HCT116 (cell line): Measurements from ENCODE around the gene MINAR1. TPM values are rescaled to one million over a fixed set of nuclear protein-coding genes. Genes with fewer than 3 reads are reported as not detected.

ENCODE experiments used
- ATAC-seq: fragments of 200-7000 bp; cut with Tn5 transposase; 2 replicates; pipeline ENCODE4 v1.9.1; 2020; ENCODE audit warnings: mild to moderate bottlenecking, moderate library complexity
- BruUV-seq: library from RNA; stranded (reverse); fragments of 400-500 nt; replicated peaks from 2 replicates; lab custom pipeline; 2021; lab: Mats Ljungman, UMichigan
- CTCF ChIA-PET: fragments of 300-600 bp; sonication (Branson Sonifier 250); formaldehyde crosslinking; loops from one replicate; lab custom pipeline; 2021; ENCODE audit warnings: antibody characterized with exemption; lab: Charles Lee
- POLR2A ChIA-PET: fragments of 300-600, 350-600 bp; sonication (Branson Sonifier 250); formaldehyde crosslinking; loops from one replicate; lab custom pipeline; 2021; ENCODE audit warnings: antibody characterized with exemption; lab: Charles Lee
- RAD21 ChIA-PET, 2 experiments: fragments of 300-600 bp; sonication (Branson Sonifier 250); formaldehyde crosslinking; loops; one replicate each; lab custom pipeline; 2023; ENCODE audit warnings: low total read pairs in 2 of 2; ENCODE audit not compliant: uncharacterized antibody in 2 of 2, unreplicated experiment in 2 of 2, low non-redundant PET in 1 of 2; lab: Charles Lee
- DNase-seq: peaks from one replicate; pipeline ENCODE4 v3.0.0-alpha.2; 2010; ENCODE audit warnings: low read depth, low spot score
- H2AFZ ChIP-seq: fragments of 200-600 bp; shearing (Covaris generic), sonication (generic); 2 replicates; pipeline ENCODE4 v1.6.1; 2017; ENCODE audit warnings: low read depth, mixed run types, mixed read lengths, antibody characterized with exemption, low read length; ENCODE audit not compliant: poor library complexity, severe bottlenecking
- H3K27ac ChIP-seq: 2 replicates; pipeline ENCODE4 v1.5.1; 2012; ENCODE audit warnings: low read depth, low read length
- H3K27me3 ChIP-seq: fragments of 200-600 bp; sonication (generic); 2 replicates; pipeline ENCODE4 v1.6.1; 2016; ENCODE audit warnings: mixed run types, low read length, mixed read lengths; ENCODE audit not compliant: insufficient read depth
- H3K36me3 ChIP-seq, 2 experiments: fragments of 200-500 bp in 1 of 2; fragments of 200-600 bp in 1 of 2; sonication (Bioruptor generic) in 1 of 2; sonication (generic) in 1 of 2; 2 replicates each; pipeline versions ENCODE4 v1.5.1 to v1.6.1; 2014 to 2016; ENCODE audit warnings: low read length in 2 of 2, inconsistent platforms in 1 of 2, mixed read lengths in 1 of 2, mixed run types in 1 of 2; ENCODE audit not compliant: insufficient read depth in 2 of 2, control insufficient read depth in 1 of 2
- H3K4me1 ChIP-seq, 2 experiments: fragments of 200-600 bp in 1 of 2; sonication (generic) in 1 of 2; 2 replicates each; pipeline versions ENCODE4 v1.5.1 to v1.6.1; 2012 to 2017; ENCODE audit warnings: low read length in 2 of 2, inconsistent platforms in 1 of 2, mild to moderate bottlenecking in 1 of 2, mixed read lengths in 1 of 2, mixed run types in 1 of 2, moderate library complexity in 1 of 2; ENCODE audit not compliant: insufficient read depth in 2 of 2, control insufficient read depth in 1 of 2
- H3K4me2 ChIP-seq: fragments of 200-600 bp; sonication (generic); 2 replicates; pipeline ENCODE4 v1.6.1; 2017; ENCODE audit warnings: mixed run types, low read length, mixed read lengths
- H3K4me3 ChIP-seq, 2 experiments: fragments of 200-600 bp in 1 of 2; sonication (generic) in 1 of 2; replicated peaks in 1 of 2; 2 replicates each; pipeline ENCODE4 v1.5.1; 2011 to 2016; ENCODE audit warnings: low read length in 2 of 2, control low read depth in 1 of 2, low read depth in 1 of 2, mild to moderate bottlenecking in 1 of 2, mixed read lengths in 1 of 2, mixed run types in 1 of 2
- H3K79me2 ChIP-seq: fragments of 200-600 bp; sonication (generic); 2 replicates; pipeline ENCODE4 v1.6.1; 2017; ENCODE audit warnings: mild to moderate bottlenecking, mixed run types, low read length, moderate library complexity, mixed read lengths; ENCODE audit not compliant: insufficient read depth
- H3K9ac ChIP-seq: fragments of 200-600 bp; sonication (generic); 2 replicates; pipeline ENCODE4 v1.6.1; 2016; ENCODE audit warnings: low read length, mixed read lengths
- H3K9me2 ChIP-seq: fragments of 200-600 bp; sonication (generic), shearing (Covaris generic); 2 replicates; pipeline ENCODE4 v1.6.1; 2017; ENCODE audit warnings: mixed run types, mild to moderate bottlenecking, moderate library complexity; ENCODE audit not compliant: insufficient read depth
- H3K9me3 ChIP-seq, 2 experiments: fragments of 200-500 bp in 1 of 2; fragments of 200-600 bp in 1 of 2; sonication (Bioruptor generic) in 1 of 2; sonication (generic) in 1 of 2; 2 replicates each; pipeline ENCODE4 v1.6.1; 2014 to 2017; ENCODE audit warnings: low read length in 2 of 2, mixed read lengths in 2 of 2, inconsistent platforms in 1 of 2, low read depth in 1 of 2, mild to moderate bottlenecking in 1 of 2, mixed run types in 1 of 2, moderate library complexity in 1 of 2; ENCODE audit not compliant: control insufficient read depth in 1 of 2, insufficient read depth in 1 of 2
- H4K20me1 ChIP-seq: fragments of 200-600 bp; sonication (generic), shearing (Covaris generic); 2 replicates; pipeline ENCODE4 v1.6.1; 2017; ENCODE audit warnings: mixed run types, mild to moderate bottlenecking, moderate library complexity; ENCODE audit not compliant: insufficient read depth
- ATF3 ChIP-seq: IDR thresholded peaks from 2 replicates; pipeline ENCODE4 v1.6.1; 2012
- CTCF ChIP-seq, 3 experiments: fragments of 200-600 bp in 1 of 3; sonication (generic) in 1 of 3; IDR thresholded peaks in 2 of 3; conservative IDR thresholded peaks in 1 of 3; 2 replicates each; pipeline ENCODE4 v1.5.1; 2012 to 2017; ENCODE audit warnings: low read depth in 2 of 3, low read length in 2 of 3, antibody characterized with exemption in 1 of 3, borderline replicate concordance in 1 of 3, control low read depth in 1 of 3, mild to moderate bottlenecking in 1 of 3, mixed read lengths in 1 of 3, mixed run types in 1 of 3, moderate library complexity in 1 of 3; ENCODE audit not compliant: insufficient read depth in 1 of 3
- EZH2 ChIP-seq: fragments of 200-600 bp; sonication (generic); IDR thresholded peaks from 2 replicates; pipeline ENCODE4 v1.6.1; 2017; ENCODE audit warnings: antibody characterized with exemption, mixed run types
- JUND ChIP-seq: IDR thresholded peaks from 2 replicates; pipeline ENCODE4 v1.6.1; 2012
- POLR2A ChIP-seq: IDR thresholded peaks from 2 replicates; pipeline ENCODE4 v1.7.0; 2011; ENCODE audit warnings: borderline replicate concordance; ENCODE audit not compliant: insufficient read depth, insufficient read length; ENCODE audit errors: extremely low read depth
- POLR2AphosphoS5 ChIP-seq: IDR thresholded peaks from 2 replicates; pipeline ENCODE4 v1.6.1; 2011; ENCODE audit warnings: mild to moderate bottlenecking, low read depth, low read length, moderate library complexity
- RAD21 ChIP-seq: IDR thresholded peaks from 2 replicates; pipeline ENCODE4 v1.6.1; 2012; ENCODE audit warnings: low read depth, mild to moderate bottlenecking
- REST ChIP-seq: IDR thresholded peaks from 2 replicates; pipeline ENCODE4 v1.6.1; 2012; ENCODE audit warnings: low read depth
- SRF ChIP-seq: IDR thresholded peaks from 2 replicates; pipeline ENCODE4 v1.6.1; 2012; ENCODE audit warnings: low read depth
- YY1 ChIP-seq: IDR thresholded peaks from 2 replicates; pipeline ENCODE4 v1.6.1; 2011; ENCODE audit warnings: low read length, low read depth, moderate library complexity, mild to moderate bottlenecking; ENCODE audit not compliant: insufficient replicate concordance; ENCODE audit errors: extremely low read depth
- ZFX ChIP-seq: fragments of 450-650 bp; IDR thresholded peaks from 2 replicates; pipeline ENCODE4 v1.6.1; 2017
- intact Hi-C: fragments of 100-400 bp; cut with micrococcal nuclease; formaldehyde crosslinking; loops from 2 replicates; pipeline ENCODE4 v1.10.0; 2022
- total RNA-seq: library from RNA; stranded (reverse); gene quantifications from one replicate; pipeline ENCODE4 v1.2.1, GENCODE V29; 2021; ENCODE audit not compliant: unreplicated experiment

The MINAR1 gene
- total RNA-seq, 1 experiment from 2014 or later: 1.9 TPM

GRCh38 chr15:79479616-79480015 is 47.5 kb downstream of the MINAR1 start:
- no peak for DNase-seq
- no peak for ATAC-seq
- ChIA-PET RAD21 (no interaction called here), POLR2A (no interaction called here), CTCF (no interaction called here)
- Histone ChIP-seq H3K79me2 (no peaks in the 10 kb centered on the region), H2AFZ (no peak overlapping the region), H4K20me1 (no peaks in the 10 kb centered on the region), H3K9me2 (no peaks in the 10 kb centered on the region), H3K4me1 (no peaks in the 10 kb centered on the region), H3K27me3 (no peaks in the 10 kb centered on the region), H3K36me3 (no peaks in the 10 kb centered on the region), H3K4me3 (no peak overlapping the region), H3K9ac (no peak overlapping the region)
- TF ChIP-seq ATF3 (no peak), SRF (no peak), POLR2A (no peak), EZH2 (no peak), REST (no peak), ZFX (no peak), CTCF (IDR thresholded peaks at IDR 0.05 in 2 of 3, conservative IDR thresholded peaks at IDR 0.05 in 1 of 3; ENCODE audit: borderline replicate concordance in 1 of 3, insufficient read depth in 1 of 3, low read depth in 2 of 3, low read length in 2 of 3) (no peak), POLR2AphosphoS5 (no peak), YY1 (no peak), JUND (no peak), RAD21 (no peak)
- TF ChIP-seq, all 23 proteins: peak for 0
- Histone ChIP-seq H3K27ac (no peak overlapping the region), H3K9me3 (no peaks in the 10 kb centered on the region), H3K4me2 (no peak overlapping the region)
- BruUV-seq: no TSS peak
- intact Hi-C loops: no loop called here
